Measurements from ENCODE around the gene MT1M. TPM values are rescaled to one million over a fixed set of nuclear protein-coding genes. Genes with fewer than 3 reads are reported as not detected.

The MT1M gene
- total and polyA plus RNA-seq, 2 of the 4 experiments (the other 2 are of a cell fraction): 0.10 TPM; not detected in 1

GRCh38 chr16:56651586-56651985 is 19.1 kb downstream of the MT1M start, which contains the start of gene MT1B:
Gene MT1B, plus strand, starts transcription at chr16:56651886. Its CDS starts 68 bp downstream, at chr16:56651954.
- dilution Hi-C loops (cut with HindIII; ENCODE audit: low sequenced_read_pairs, unreplicated experiment): no loop called here
- no TSS peak for BruUV-seq (replicated peaks)

More at GRCh38 chr16:56651586-56651985, 19.1 kb downstream of the MT1M start, which contains the start of gene MT1B:
- Histone ChIP-seq H2BK15ac (ENCODE audit: low read depth, low read length) (no peak within 1 kb of the TSS), H3K9ac (ENCODE audit: low read depth, low read length) (no peak within 1 kb of the TSS), H3K36me3 (ENCODE audit: control insufficient read depth, insufficient read depth, low read length) (no peaks in the 10 kb centered on the region), H4K5ac (ENCODE audit: low read depth, low read length) (no peak within 1 kb of the TSS), H3K18ac (ENCODE audit: low read depth, low read length) (no peak within 1 kb of the TSS), H3K23ac (ENCODE audit: low read depth, low read length) (no peak within 1 kb of the TSS), H2AFZ (replicated peaks; ENCODE audit: low read length, poor library complexity) (no peak within 1 kb of the TSS), H3K4me2 (ENCODE audit: low read depth, low read length) (no peak within 1 kb of the TSS), H2BK20ac (ENCODE audit: low read depth, low read length) (no peak within 1 kb of the TSS), H4K91ac (ENCODE audit: insufficient read depth, low read depth, low read length) (no peak within 1 kb of the TSS), H2BK120ac (ENCODE audit: low read depth, low read length) (no peak within 1 kb of the TSS), H3K9me3 (ENCODE audit: control insufficient read depth, insufficient read depth, low read length) (no peaks in the 10 kb centered on the region), H2AK9ac (replicated peaks; ENCODE audit: low read depth, low read length, poor library complexity) (no peak within 1 kb of the TSS), H4K20me1 (ENCODE audit: insufficient read depth, low read length) (no peaks in the 10 kb centered on the region; the same call in 1 of the 2 replicates), H3K4me1 (ENCODE audit: control insufficient read depth, insufficient read depth, low read length) (no peaks in the 10 kb centered on the region), H2AK5ac (ENCODE audit: low read depth, low read length) (no peak within 1 kb of the TSS), H3K27me3 (ENCODE audit: control insufficient read depth, insufficient read depth, low read length) (peaks cover 76% of the 10 kb centered on the region), H3K9me1 (ENCODE audit: insufficient read depth, low read length) (0 out of 2 replicates have a peak, but pooled peaks cover 3% of the 10 kb centered on the region), H3K4ac (ENCODE audit: low read depth, low read length) (no peak within 1 kb of the TSS), H3K27ac (ENCODE audit: insufficient read depth, low read length) (no peak within 1 kb of the TSS), H4K8ac (ENCODE audit: low read depth in 2 of 2, low read length in 2 of 2) (no peak within 1 kb of the TSS), H3K14ac (replicated peaks; ENCODE audit: low read depth, low read length) (no peak within 1 kb of the TSS), H3K56ac (ENCODE audit: extremely low read depth, insufficient read depth, low read length) (no peak within 1 kb of the TSS), H3K4me3 (ENCODE audit: insufficient read depth, low read depth, low read length) (no peak within 1 kb of the TSS), H3K79me1 (ENCODE audit: low read depth in 1 of 2, low read length in 2 of 2) (no peaks in the 10 kb centered on the region), H2BK5ac (ENCODE audit: low read depth, low read length, poor library complexity, severe bottlenecking) (no peak within 1 kb of the TSS)
- ChIA-PET CTCF (no interaction called here), POLR2A (ENCODE audit: unreplicated experiment) (no interaction called here)
- DNase-seq (no peak), ATAC-seq (ENCODE audit: low read depth) (no peak)
- TF ChIP-seq FOS (IDR thresholded peaks at IDR 0.05; ENCODE audit: low read depth, low read length) (no peak), RFX5 (IDR thresholded peaks at IDR 0.05; ENCODE audit: low read depth, low read length) (no peak), SMC3 (IDR thresholded peaks at IDR 0.05; ENCODE audit: low read depth, low read length) (no peak), CTCF (conservative IDR thresholded peaks at IDR 0.05; ENCODE audit: low read depth, low read length) (no peak), CEBPB (IDR thresholded peaks at IDR 0.05; ENCODE audit: low read depth, low read length) (no peak), RCOR1 (IDR thresholded peaks at IDR 0.05; ENCODE audit: insufficient replicate concordance, low read length) (no peak), MAFK (IDR thresholded peaks at IDR 0.05; ENCODE audit: low read depth, low read length) (no peak), RAD21 (IDR thresholded peaks at IDR 0.05; ENCODE audit: low read length) (no peak), BHLHE40 (IDR thresholded peaks at IDR 0.05; ENCODE audit: low read depth, low read length) (no peak), NFE2L2 (IDR thresholded peaks at IDR 0.05; ENCODE audit: low read depth, low read length) (no peak), MXI1 (IDR thresholded peaks at IDR 0.05; ENCODE audit: borderline replicate concordance, low read depth, low read length) (no peak), CHD1 (IDR thresholded peaks at IDR 0.05; ENCODE audit: low read depth, low read length) (no peak), POLR2A (IDR thresholded peaks at IDR 0.05; ENCODE audit: low read depth, low read length) (no peak), MAZ (IDR thresholded peaks at IDR 0.05; ENCODE audit: borderline replicate concordance, low read depth, low read length) (no peak)
- TF ChIP-seq, protein P1, sequence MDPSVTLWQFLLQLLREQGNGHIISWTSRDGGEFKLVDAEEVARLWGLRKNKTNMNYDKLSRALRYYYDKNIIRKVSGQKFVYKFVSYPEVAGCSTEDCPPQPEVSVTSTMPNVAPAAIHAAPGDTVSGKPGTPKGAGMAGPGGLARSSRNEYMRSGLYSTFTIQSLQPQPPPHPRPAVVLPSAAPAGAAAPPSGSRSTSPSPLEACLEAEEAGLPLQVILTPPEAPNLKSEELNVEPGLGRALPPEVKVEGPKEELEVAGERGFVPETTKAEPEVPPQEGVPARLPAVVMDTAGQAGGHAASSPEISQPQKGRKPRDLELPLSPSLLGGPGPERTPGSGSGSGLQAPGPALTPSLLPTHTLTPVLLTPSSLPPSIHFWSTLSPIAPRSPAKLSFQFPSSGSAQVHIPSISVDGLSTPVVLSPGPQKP (IDR thresholded peaks at IDR 0.05; ENCODE audit: borderline replicate concordance, low read depth, low read length): no peak
- TF ChIP-seq, protein P2, sequence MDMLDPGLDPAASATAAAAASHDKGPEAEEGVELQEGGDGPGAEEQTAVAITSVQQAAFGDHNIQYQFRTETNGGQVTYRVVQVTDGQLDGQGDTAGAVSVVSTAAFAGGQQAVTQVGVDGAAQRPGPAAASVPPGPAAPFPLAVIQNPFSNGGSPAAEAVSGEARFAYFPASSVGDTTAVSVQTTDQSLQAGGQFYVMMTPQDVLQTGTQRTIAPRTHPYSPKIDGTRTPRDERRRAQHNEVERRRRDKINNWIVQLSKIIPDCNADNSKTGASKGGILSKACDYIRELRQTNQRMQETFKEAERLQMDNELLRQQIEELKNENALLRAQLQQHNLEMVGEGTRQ (IDR thresholded peaks at IDR 0.05; ENCODE audit: low read depth, low read length): no peak
- 80% methylated on average over 1 of the region's 7 CpGs; no CpG with 5 or more reads in 1 of the 2 experiments for WGBS, 2 experiments (ENCODE audit: extremely low coverage in 2 of 2, insufficient read length in 1 of 2)
- in situ Hi-C loops (cut with MboI; ENCODE audit: low sequenced_read_pairs): no loop called here
- intact Hi-C loops (cut with micrococcal nuclease): no loop called here
